HEK293 (cell line): ENCODE data around the gene INPP5A.

Experiments
- KLF16 ChIP-seq: fragments of 450-650 bp; formaldehyde crosslinking; IDR thresholded peaks from 2 replicates; pipeline ENCODE4 v1.5.1; 2017; ENCODE audit warnings: missing biosample characterization, missing genetic modification characterization
- MEIS1 ChIP-seq: sonication (generic); formaldehyde crosslinking; IDR thresholded peaks from 2 replicates; pipeline ENCODE4 v1.8.1; 2022; ENCODE audit warnings: missing genetic modification reagents, mild to moderate bottlenecking, borderline replicate concordance
- ZBTB21 ChIP-seq: fragments of 450-650 bp; formaldehyde crosslinking; IDR thresholded peaks from 2 replicates; pipeline ENCODE4 v1.5.1; 2017; ENCODE audit warnings: missing biosample characterization, missing genetic modification characterization
- ZBTB8A ChIP-seq: fragments of 450-650 bp; formaldehyde crosslinking; IDR thresholded peaks from 2 replicates; pipeline ENCODE4 v1.5.1; 2016; ENCODE audit warnings: missing biosample characterization, missing genetic modification characterization
- ZNF174 ChIP-seq: fragments of 450-650 bp; formaldehyde crosslinking; IDR thresholded peaks from 2 replicates; pipeline ENCODE4 v1.5.0; 2017; ENCODE audit warnings: missing biosample characterization, mild to moderate bottlenecking, missing genetic modification characterization
- ZNF2 ChIP-seq: fragments of 450-650 bp; formaldehyde crosslinking; IDR thresholded peaks from 2 replicates; pipeline ENCODE4 v1.5.1; 2016; ENCODE audit warnings: missing biosample characterization, missing genetic modification characterization
- ZNF24 ChIP-seq: fragments of 450-650 bp; formaldehyde crosslinking; IDR thresholded peaks from 2 replicates; pipeline ENCODE4 v1.5.1; 2016; ENCODE audit warnings: missing biosample characterization, missing genetic modification characterization
- ZNF571 ChIP-seq: fragments of 450-650 bp; formaldehyde crosslinking; IDR thresholded peaks from 2 replicates; pipeline ENCODE4 v1.5.0; 2017; ENCODE audit warnings: missing biosample characterization, missing genetic modification characterization
- TF ChIP-seq, protein P1 (sequence below): sonication (generic); formaldehyde crosslinking; IDR thresholded peaks from 2 replicates; pipeline ENCODE4 v1.8.1; 2022; ENCODE audit warnings: mild to moderate bottlenecking, moderate library complexity, missing genetic modification reagents
- TF ChIP-seq, protein P2 (sequence below): fragments of 450-650 bp; formaldehyde crosslinking; IDR thresholded peaks from 2 replicates; pipeline ENCODE4 v1.5.1; 2016; ENCODE audit warnings: missing biosample characterization, missing genetic modification characterization
- TF ChIP-seq, protein P3 (sequence below): fragments of 450-650 bp; formaldehyde crosslinking; IDR thresholded peaks from 2 replicates; pipeline ENCODE4 v1.5.1; 2016; ENCODE audit warnings: missing biosample characterization, missing genetic modification characterization

DNA sequence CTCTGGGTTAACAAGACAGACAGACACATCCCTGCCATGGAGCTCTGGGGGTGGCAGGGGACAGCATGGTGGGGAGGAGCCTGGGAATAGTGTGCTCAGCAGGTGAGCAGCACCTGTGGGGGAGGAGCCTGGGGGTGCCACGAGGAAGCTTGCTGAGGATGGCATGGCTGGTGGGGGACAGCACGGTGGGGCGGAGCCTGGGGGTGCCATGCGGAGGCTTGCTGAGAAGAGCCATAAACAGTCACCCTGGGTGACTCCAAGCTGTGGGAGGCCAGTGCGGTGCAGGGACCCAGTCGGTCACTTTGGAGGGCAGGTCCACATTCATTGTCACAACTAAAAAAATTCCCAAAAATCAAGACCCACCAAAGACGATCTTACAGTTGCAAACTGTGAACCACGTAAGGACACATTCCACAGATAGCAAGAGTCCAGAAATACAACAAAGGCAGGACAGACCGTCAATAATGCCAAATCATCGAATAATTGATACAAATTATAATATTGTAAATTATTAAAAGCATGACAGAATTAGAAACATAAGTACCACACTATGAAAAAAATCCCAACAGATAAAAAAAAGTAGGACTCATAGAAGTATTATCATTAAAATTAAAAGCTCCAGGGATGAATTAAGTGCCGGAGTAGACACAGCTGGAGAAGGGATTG lies 223.9 kb downstream of the INPP5A start:
- TF ChIP-seq, protein P1, sequence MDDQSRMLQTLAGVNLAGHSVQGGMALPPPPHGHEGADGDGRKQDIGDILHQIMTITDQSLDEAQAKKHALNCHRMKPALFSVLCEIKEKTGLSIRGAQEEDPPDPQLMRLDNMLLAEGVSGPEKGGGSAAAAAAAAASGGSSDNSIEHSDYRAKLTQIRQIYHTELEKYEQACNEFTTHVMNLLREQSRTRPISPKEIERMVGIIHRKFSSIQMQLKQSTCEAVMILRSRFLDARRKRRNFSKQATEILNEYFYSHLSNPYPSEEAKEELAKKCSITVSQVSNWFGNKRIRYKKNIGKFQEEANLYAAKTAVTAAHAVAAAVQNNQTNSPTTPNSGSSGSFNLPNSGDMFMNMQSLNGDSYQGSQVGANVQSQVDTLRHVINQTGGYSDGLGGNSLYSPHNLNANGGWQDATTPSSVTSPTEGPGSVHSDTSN (CRISPR knock-in tag), result no peak
- TF ChIP-seq, protein P2, sequence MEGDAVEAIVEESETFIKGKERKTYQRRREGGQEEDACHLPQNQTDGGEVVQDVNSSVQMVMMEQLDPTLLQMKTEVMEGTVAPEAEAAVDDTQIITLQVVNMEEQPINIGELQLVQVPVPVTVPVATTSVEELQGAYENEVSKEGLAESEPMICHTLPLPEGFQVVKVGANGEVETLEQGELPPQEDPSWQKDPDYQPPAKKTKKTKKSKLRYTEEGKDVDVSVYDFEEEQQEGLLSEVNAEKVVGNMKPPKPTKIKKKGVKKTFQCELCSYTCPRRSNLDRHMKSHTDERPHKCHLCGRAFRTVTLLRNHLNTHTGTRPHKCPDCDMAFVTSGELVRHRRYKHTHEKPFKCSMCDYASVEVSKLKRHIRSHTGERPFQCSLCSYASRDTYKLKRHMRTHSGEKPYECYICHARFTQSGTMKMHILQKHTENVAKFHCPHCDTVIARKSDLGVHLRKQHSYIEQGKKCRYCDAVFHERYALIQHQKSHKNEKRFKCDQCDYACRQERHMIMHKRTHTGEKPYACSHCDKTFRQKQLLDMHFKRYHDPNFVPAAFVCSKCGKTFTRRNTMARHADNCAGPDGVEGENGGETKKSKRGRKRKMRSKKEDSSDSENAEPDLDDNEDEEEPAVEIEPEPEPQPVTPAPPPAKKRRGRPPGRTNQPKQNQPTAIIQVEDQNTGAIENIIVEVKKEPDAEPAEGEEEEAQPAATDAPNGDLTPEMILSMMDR (tag by site-specific recombination), result no peak
- no peak for TF ChIP-seq ZBTB8A (tag by site-specific recombination)
- TF ChIP-seq MEIS1 (CRISPR knock-in tag), result no peak
- TF ChIP-seq ZBTB21 (tag by site-specific recombination), result no peak
- TF ChIP-seq ZNF174 (tag by site-specific recombination), result no peak
- TF ChIP-seq KLF16 (tag by site-specific recombination), result no peak
- TF ChIP-seq ZNF2, result no peak
- TF ChIP-seq, protein P3, sequence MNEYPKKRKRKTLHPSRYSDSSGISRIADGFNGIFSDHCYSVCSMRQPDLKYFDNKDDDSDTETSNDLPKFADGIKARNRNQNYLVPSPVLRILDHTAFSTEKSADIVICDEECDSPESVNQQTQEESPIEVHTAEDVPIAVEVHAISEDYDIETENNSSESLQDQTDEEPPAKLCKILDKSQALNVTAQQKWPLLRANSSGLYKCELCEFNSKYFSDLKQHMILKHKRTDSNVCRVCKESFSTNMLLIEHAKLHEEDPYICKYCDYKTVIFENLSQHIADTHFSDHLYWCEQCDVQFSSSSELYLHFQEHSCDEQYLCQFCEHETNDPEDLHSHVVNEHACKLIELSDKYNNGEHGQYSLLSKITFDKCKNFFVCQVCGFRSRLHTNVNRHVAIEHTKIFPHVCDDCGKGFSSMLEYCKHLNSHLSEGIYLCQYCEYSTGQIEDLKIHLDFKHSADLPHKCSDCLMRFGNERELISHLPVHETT (tag by site-specific recombination), result no peak
- TF ChIP-seq ZNF571 (tag by site-specific recombination), result no peak
- no peak for TF ChIP-seq ZNF24 (tag by site-specific recombination)
